ENCODE results near the gene ECE1.
A peak's percentile ranks its signal among the peaks of the same experiment; 100 is the strongest.
"Not testable (repeated sequence)": the region's sequence is repeated elsewhere in the genome, so short reads cannot be mapped to it uniquely, and the experiment has no call there.

Gene ECE1

GRCh38 chr1:21225065-21225464 is 65.2 kb downstream of the ECE1 start:
- no peak for DNase-seq

GRCh38 chr1:21220815-21221214 is 69.4 kb downstream of the ECE1 start:
- DNase-seq, result peak in 3 of 14 donors; percentile 3 to 79 (median 34)

GRCh38 chr1:21219674-21220073 is 70.6 kb downstream of the ECE1 start:
- DNase-seq, result no peak

- no peak for DNase-seq
Measured at GRCh38 chr1:21217812-21218596, 72.3 kb downstream of the ECE1 start.

GRCh38 chr1:21216835-21217811 is 73.1 kb downstream of the ECE1 start:
- DNase-seq, result no peak

- no peak for DNase-seq
Measured at GRCh38 chr1:21212126-21212525, 78.1 kb downstream of the ECE1 start.

GRCh38 chr1:21208137-21208700 is 82.0 kb downstream of the ECE1 start:
- DNase-seq, result not testable (repeated sequence)

- no peak for DNase-seq
Measured at GRCh38 chr1:21206117-21206516, 84.1 kb downstream of the ECE1 start.

GRCh38 chr1:21205416-21205815 is 84.8 kb downstream of the ECE1 start:
- no peak for DNase-seq

GRCh38 chr1:21201650-21202049 is 88.6 kb downstream of the ECE1 start:
- no peak for DNase-seq

GRCh38 chr1:21201238-21201637 is 89.0 kb downstream of the ECE1 start:
- not testable (repeated sequence) for DNase-seq

GRCh38 chr1:21200767-21201166 is 89.5 kb downstream of the ECE1 start:
- no peak for DNase-seq

- no peak for DNase-seq
Measured at GRCh38 chr1:21198929-21199328, 91.3 kb downstream of the ECE1 start.

GRCh38 chr1:21192871-21193270 is 97.4 kb downstream of the ECE1 start:
- DNase-seq, result no peak

- no peak for DNase-seq
Measured at GRCh38 chr1:21192284-21192683, 98.0 kb downstream of the ECE1 start.

- DNase-seq, result not testable (repeated sequence)
Measured at GRCh38 chr1:21190771-21191170, 99.5 kb downstream of the ECE1 start.

GRCh38 chr1:21189906-21190500 is 100.3 kb downstream of the ECE1 start:
- DNase-seq, result no peak

- no peak for DNase-seq
Measured at GRCh38 chr1:21189421-21189820, 100.8 kb downstream of the ECE1 start.

- DNase-seq, result no peak
Measured at GRCh38 chr1:21188235-21188634, 102.0 kb downstream of the ECE1 start.

GRCh38 chr1:21185221-21185731 is 105.0 kb downstream of the ECE1 start:
- DNase-seq, result no peak

GRCh38 chr1:21184276-21184675 is 106.0 kb downstream of the ECE1 start:
- peak in 1 of 14 donors; percentile 3 for DNase-seq

- DNase-seq, result no peak
Measured at GRCh38 chr1:21182181-21182731, 108.0 kb downstream of the ECE1 start.

All from C1 segment of cervical spinal cord (tissue), 14 donors.